HG02571 (cell line): ENCODE measurements around the gene KCNQ5.

Source experiments
- ATAC-seq: cut with Tn5 transposase; IDR thresholded peaks from one replicate; pipeline ENCODE4 v1.9.1; 2021; ENCODE audit warnings: mild to moderate bottlenecking, moderate library complexity; ENCODE audit not compliant: unreplicated experiment

Gene KCNQ5

DNA sequence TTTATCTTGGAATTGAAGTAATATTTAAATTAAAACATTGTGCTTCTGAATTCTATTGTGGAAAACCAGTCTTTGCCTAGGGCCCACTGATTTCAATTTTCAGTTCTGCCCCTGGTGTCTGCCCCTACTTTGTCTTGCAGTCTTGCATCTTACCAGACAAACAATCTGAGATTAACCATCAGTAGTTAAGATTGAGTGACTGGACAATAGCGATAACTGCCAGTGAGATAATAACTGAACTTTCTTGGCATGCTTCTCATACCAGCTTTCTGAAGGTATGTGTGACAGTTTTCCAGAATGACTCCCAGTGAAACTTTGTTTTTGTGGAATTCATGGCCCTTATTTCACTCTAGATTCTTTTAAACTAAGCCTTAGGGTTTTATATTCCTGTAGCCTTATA lies 53.5 kb downstream of the KCNQ5 start:
- no peak for ATAC-seq

DNA sequence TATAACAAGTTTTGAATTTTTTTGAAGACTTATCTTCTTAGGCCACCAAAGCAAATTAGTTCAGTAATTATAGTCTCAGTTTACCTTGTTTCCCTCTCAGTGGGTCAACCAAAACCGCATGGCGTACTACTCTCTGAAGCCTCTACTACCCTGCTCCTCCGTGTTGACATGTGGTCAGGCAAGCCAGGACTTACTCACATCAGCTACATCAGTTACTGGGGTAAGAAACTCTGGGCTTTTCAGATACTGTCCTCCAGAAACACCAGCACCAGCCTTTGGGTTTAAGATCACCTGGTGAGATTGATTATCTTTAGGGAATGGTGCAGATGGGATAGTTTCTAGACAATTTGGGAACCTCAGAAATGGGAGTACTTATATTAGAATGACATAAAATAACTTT lies 55.1 kb downstream of the KCNQ5 start:
- no peak for ATAC-seq

DNA sequence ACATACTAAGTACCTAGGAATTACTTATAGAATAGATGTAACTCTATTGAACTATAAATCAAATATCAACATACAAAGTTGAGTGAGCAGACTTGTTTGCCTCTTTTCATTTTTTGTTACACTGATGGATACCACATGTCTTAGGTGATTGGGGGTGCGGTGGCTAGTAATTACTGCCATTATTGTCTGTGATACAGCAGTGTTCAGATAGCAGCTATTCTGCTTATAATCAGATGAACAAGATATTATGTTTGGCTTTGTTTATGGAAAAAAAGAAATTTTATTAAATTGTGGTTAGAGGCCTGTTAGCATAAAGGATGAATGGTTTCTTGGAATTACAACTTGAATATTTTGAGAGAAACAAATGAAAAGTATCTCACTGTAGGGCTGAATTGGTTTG lies 55.9 kb downstream of the KCNQ5 start:
- ATAC-seq: no peak

DNA sequence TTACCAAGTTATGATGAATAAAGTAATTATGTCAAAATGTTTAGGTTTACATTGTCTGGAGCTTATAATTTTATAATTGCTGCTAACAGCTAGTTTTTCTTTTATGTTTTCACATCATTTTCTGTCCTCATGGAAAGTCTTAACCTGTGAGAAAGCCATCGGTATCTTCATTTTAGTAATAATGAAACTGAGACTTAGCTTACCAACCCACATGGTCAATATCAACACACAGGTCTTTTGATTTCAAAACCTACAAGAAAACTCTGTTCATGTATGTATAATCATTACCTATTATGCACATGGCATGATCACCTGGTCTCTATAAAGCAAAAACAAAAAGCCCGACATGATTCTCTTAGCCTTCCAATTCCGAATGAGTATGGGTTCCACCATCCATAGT lies 61.9 kb downstream of the KCNQ5 start:
- peak; percentile 92 for ATAC-seq

DNA sequence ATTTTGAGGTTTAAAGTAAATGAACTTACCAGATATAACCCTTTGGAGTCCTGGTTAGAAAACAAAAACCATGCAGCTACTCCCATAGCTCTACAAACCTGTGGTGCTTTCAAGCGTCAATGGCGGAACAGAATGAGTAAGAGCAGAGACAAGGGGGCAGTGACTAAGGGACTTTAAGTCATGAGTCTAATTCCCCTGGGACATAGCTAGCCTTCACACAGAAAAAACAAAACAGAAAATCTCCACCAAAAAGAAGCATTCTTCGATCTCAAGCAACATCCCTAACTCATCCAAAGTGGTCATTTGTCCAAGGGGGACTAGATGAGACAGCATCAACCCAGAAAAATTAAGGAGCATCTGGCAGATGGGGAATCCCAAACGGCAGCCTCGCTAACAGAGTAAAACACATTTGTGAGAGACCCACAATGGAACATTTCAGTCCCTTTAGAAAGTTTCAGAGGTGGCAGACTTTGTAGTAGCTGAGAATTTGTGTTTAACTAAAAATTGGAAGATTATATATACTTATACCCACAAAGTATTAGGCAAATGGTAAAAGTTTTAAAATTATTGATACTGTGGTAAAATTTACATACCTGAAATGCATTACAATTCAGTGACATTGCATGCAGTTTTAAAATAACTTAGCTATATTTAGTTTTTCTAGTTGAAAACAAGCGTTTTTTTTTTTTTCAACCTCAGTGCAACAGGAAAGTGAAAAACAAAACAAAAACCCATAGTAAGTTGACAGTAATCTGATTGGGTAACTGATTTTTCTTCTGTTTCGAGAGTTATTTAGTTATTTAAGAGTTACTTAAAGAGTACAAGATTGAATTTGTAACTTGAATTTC lies 67.5 kb downstream of the KCNQ5 start:
- peak; percentile 85 for ATAC-seq

DNA sequence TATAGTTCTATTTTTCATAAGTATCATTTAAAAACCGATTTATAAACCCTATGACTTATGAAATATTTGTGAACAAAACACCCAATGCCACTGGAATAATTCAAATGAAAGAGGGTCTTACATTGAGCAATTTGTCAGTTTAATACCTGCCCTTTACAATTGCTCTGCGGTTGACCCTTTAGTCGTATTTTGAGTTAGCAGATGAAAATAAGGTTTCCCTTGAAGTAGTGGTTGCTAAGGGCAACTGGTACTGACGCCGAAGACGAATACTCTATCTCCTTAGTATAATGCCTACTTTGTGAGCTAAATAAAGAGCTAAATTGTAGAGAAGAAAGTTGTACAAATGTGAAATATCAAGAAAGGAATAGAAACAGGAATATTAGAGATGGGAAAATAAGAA lies 69.4 kb downstream of the KCNQ5 start:
- ATAC-seq: no peak

DNA sequence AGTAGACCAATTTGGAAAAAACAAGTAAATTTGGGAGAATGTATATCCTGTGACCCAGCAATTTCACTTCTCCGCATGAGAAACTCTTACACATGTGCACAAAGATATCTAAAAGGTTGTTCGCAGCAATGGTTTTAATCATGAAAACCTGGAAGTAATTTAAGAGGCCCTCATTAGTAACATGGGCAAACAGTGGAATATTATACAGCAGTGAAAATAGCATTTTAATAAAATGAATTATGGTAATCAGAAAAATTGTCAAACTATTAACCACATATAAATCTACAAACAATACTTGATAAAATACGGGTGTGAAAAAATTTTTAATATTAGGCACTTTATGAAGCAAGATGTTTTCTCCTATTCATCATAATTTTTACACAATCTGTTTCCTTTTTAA lies 74.2 kb downstream of the KCNQ5 start:
- no peak for ATAC-seq

DNA sequence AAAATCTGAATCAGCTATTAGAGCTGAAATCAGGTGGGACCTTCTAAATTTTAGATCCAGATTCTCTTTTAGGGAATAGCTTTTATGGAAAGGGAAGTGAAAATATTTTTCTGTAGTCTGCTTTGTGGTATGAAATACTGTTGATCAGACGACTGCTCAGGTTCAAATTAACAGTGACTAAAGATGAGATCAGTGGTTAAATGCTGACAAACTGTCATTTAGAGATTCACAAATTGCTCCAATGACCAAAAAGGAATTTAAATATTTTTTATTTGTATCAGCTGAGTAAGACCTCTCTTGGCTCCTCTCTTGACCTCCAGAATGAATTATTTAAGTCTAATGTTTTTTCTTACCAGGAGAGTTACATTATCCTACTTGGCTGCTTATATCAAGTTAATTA lies 77.3 kb downstream of the KCNQ5 start:
- no peak for ATAC-seq

DNA sequence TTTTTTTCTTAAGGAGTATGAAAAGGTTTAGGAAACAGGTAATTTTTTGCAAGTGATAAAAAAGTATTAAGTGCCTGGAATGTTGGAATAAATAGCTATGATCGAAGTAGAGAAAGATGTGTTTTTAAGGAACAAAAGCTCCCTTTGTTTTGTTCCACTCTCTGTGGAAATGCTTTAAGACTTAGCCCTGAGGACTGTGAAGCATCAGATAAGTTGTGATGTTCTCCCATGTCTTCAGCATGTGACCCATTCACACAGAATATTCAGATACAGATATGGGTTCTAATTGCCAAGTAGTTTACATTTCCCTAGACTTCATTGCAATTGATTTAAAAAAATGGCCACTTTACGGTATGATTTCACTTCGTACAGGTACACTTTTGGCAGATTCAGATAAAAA lies 80.6 kb downstream of the KCNQ5 start:
- ATAC-seq: no peak

DNA sequence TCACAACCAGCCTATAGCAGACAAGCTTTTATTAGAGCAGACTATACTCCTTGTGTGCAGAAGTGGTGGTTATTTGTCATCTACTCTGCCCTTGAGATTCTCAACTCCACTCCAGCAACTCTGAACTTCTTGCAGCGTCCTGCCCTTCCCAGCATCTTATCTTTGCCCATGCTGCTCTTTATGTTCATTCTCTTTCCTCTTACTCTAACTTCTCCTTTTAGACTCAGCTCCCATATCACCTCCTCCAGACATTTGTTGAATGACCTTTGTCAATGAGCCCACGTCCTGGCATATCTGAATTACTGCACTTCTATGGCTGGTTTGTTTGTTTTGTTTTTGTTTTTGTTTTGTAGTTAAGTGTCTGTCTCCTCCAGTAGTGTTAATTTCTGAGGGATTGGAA lies 81.2 kb downstream of the KCNQ5 start:
- no peak for ATAC-seq

DNA sequence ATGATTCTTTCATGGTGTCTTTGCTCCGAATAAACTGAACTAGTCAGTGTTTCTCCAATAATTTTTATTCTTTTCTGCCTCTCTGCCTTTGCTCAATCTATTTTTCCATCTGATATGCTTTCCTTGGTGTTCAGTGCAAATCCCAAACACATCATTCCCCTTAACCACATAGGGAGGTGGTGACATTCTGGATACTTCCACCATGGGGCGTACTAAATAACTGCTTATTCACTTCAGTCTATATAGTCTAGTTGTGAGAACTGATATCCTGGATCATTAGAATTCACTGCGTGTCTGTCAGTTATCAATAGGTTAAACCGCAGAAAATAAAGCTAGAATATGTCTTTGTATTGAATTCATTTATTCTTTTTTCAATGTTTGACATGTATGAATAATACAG lies 83.1 kb downstream of the KCNQ5 start:
- no peak for ATAC-seq

DNA sequence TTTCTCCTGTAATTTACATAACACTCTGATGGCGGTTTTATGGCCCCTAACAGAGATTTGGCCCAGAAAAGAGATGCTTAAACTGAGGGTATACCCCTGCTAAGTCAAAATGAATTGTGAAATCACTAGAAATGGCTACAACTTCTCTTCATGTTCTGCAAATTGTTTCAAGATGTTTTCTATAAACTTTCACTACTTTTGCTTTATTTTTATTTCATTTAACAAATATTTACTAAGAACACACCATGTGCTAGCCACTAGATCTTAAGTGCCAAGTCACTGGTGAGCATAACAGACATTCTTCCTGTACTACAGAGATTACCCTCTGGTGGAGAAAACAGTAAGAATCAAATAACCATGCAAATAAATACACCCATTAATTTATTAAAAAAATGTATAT lies 87.6 kb downstream of the KCNQ5 start:
- no peak for ATAC-seq

DNA sequence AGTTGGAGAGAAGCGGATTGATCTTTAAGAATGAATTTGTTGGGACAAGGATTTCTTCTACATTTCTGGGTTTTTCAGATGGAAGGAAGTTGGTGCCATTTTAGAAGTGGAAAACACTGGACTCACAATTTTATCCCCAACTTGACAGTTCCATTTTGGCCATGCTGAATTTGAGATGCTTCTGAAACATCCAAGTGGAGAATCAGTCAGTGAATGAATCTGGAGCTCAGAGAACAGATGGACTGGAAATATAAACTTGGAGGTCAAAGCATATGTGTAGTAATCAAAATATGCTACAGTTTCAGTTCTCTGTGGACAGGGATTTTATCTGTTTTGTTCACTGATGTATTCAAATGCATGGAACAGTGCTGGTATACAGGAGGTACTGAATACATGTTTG lies 89.9 kb downstream of the KCNQ5 start:
- no peak for ATAC-seq

DNA sequence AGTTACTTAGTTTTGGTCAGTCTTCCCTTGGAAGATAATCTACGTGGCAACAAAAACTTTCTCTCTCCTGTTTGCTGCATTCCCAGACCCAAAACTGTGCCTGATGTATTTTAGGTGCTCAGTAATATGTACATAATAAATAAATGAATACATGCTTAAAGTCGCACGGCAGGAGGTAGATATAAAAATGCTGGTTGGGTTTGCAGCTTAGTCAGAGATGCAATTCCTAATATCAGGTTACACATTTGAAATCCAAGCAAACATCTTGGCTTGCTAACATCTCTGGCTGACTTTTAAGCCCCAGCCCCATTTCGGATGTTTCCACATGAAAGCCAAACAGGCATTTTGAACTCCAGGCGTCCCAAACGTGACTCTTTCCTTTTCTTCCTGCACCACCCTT lies 91.0 kb downstream of the KCNQ5 start:
- no peak for ATAC-seq

DNA sequence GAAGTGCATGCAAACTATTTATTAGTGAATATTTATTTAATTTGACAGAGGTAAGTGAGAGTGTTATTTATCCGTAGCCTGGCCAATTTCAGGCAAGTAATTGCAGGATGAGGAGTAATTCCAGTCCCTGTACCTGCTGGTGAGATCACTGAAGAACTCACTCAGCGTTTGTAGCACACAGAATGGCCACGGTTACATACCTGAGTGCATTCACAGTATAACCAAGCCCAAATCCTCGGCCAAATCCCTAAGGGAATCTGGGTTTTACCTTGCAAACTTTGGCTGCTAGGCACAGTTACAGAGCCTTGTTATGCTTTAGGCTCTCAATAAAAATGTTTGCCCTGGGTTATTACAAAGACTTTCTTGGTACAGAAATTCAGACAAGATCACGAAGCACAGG lies 93.3 kb downstream of the KCNQ5 start:
- no peak for ATAC-seq

DNA sequence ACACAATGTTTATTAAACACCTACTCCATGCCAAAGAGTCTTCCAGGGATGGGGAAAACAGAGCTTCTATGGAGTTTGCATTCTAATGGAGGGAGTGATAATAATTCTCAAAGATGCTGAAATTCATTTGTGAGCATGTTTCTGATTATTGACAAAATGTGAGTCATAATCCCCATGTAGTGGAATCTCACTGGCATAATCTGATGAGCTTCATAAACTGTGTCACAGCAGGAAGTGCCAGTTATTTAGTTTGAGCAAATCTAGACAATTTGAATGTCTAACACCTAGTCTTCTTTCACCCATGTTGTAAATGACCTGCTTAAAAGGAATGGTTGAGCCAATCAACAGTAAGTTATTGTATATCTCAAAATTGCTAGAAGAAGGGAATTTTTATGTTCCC lies 95.1 kb downstream of the KCNQ5 start:
- ATAC-seq: no peak

DNA sequence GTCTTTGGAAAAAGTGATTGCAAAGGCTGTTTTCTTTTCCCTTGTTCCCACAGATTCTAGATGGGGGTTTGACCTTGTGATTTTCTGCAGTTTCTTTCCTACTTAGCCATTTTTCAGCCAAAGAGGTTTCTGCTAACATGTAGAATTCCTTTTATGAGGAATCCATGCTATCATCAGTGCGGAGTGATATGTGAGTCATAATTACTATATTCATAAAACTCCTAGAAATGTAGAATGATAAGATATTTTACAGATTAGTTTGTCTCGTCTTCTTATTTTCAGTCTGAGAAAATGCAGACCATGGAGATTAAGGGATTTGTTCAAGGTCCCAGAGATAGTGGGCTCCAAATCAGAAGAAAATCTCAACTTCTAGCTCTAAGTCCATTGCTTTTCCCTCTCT lies 98.6 kb downstream of the KCNQ5 start:
- no peak for ATAC-seq

DNA sequence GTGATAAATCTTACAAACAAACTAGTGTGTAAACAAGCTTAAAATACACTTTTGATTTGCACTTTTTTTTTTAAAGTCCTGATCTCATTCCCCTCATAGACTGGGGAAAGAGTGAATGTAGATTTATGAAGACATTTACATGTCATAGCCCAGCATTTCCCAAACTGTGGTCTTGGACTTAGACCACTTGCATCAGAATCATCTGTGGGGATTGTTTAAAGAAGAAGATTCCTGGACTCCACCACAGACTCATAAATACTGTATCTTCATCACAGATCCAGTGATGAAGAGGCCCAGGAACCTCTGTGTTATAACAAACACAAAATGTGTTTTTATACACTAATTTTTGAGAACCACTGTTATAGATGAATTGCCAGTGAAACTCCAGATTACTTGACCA lies 99.5 kb downstream of the KCNQ5 start:
- ATAC-seq: no peak

DNA sequence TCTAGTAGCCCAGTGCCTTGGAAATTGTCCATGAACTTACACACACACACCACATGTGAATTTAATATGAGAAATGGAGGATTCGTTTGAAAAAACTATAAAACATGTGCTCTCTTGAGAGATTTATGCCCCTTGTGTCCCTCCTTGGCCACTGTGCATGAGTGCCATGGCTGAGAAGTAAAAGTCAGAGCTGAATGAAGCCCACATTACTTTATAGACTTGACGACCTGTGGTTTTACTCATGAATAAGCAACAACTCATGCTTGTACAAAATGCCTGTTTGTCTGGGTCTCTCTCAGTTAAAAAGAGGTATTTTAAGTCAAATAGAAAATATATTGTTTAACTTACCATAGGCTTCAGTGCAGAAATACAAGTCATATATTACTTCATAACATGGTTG lies 102.7 kb downstream of the KCNQ5 start:
- ATAC-seq: no peak

DNA sequence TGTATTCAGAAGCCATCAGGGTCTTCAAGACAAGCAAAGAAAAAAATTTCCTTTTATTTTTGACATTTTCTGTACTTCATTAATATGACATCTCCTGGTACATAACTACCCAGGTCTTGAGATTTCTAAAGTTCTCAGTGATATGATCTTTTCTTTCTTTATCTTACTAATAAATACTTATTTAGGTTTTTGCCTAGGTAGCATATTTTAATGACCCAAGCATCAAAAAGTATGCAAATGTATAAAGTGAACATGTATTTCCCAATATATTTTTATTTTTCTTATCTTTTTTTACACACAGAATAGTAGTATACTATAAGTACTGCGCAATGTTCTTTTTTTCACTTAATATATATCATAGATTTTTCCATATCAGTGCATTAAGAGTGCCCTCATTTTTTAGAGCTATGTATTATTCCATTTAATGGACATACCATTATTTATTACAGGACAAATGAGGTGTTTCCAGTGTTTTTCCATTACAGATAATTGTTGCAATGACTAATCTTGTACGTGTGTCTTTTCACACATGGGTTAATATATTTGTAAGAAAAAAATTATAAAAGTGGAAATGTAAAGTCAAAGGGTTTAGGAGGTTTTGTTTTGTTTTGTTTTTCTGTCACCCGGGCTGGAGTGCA lies 107.0 kb downstream of the KCNQ5 start:
- ATAC-seq: no peak

DNA sequence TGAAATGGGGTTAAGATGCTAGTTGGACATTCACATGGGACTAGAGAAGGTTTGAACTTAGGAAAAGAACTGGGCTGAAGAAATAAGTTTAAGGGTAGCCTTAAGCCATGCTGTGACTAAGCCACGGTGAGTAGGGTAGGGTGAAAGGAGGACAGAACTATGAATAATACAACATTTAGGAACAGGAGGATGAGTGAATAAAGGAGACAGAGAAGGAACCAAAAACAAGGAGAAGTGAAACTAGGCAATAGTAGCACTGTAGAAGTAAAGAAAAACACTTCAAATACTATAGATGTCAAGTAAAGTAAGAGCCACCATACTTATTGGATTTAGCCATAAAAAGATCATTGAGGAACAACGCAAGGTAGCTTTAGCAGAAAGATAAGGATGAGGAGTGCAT lies 111.2 kb downstream of the KCNQ5 start:
- ATAC-seq: no peak

DNA sequence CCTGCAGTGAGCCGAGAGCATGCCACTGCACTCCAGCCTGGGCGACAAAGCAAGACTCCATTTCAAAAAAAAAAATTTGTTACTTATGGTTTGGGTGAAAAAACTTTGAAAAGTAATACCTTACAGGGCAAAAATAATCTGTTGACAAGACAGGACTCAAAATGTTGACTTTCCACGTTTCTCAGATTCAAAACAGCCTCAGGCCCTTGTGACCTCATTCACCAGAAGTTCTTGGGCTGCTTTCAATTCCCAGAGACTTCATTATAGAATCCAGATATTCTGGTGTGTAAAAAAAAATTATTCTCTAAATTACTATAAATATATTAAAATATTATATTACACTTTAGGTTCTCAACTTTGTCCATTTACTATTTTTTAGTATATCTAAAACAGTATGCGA lies 116.2 kb downstream of the KCNQ5 start:
- no peak for ATAC-seq

DNA sequence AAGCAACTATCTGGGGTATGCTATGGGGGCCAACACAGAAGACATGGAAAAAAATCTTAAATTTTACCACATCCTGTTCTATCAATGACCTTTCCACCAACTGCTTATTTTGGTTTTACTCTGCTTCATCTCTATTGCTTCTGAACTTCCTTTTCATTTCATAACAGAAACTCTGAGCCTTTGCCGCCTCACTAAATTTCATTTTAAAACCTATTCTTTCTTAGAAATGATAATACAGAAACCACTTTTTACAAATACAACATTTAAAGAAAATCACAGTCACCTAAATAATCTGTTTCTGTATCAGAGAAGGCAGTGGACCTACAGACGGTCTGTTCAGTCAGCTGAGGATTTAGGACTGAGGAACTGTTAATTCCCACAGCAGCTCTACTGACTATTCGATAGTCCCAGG lies 117.5 kb downstream of the KCNQ5 start:
- peak; percentile 50 for ATAC-seq
